GM06990 (cell line): Measurements from ENCODE around the gene PRXL2B.

Experiments
- DNase-seq: peaks from one replicate; pipeline ENCODE4 v3.0.0-alpha.2; 2011; ENCODE audit not compliant: insufficient read length; ENCODE audit errors: extremely low read depth
- H3K27me3 ChIP-seq: replicated peaks from 2 replicates; pipeline ENCODE4 v1.6.0; 2011; ENCODE audit warnings: low read length; ENCODE audit not compliant: control insufficient read depth, insufficient read depth
- H3K36me3 ChIP-seq: 2 replicates; pipeline ENCODE4 v1.5.1; 2011; ENCODE audit warnings: low read length; ENCODE audit not compliant: control insufficient read depth, insufficient read depth
- H3K4me3 ChIP-seq: replicated peaks from 2 replicates; pipeline ENCODE4 v1.5.1; 2011; ENCODE audit warnings: low read depth, mild to moderate bottlenecking, control low read depth, low read length
- TF ChIP-seq, protein P1 (sequence below): IDR thresholded peaks from 2 replicates; pipeline ENCODE4 v1.5.1; 2011; ENCODE audit warnings: low read length, control low read depth, mild to moderate bottlenecking, inconsistent platforms; ENCODE audit not compliant: insufficient read depth, poor library complexity, severe bottlenecking

PRXL2B gene

DNA sequence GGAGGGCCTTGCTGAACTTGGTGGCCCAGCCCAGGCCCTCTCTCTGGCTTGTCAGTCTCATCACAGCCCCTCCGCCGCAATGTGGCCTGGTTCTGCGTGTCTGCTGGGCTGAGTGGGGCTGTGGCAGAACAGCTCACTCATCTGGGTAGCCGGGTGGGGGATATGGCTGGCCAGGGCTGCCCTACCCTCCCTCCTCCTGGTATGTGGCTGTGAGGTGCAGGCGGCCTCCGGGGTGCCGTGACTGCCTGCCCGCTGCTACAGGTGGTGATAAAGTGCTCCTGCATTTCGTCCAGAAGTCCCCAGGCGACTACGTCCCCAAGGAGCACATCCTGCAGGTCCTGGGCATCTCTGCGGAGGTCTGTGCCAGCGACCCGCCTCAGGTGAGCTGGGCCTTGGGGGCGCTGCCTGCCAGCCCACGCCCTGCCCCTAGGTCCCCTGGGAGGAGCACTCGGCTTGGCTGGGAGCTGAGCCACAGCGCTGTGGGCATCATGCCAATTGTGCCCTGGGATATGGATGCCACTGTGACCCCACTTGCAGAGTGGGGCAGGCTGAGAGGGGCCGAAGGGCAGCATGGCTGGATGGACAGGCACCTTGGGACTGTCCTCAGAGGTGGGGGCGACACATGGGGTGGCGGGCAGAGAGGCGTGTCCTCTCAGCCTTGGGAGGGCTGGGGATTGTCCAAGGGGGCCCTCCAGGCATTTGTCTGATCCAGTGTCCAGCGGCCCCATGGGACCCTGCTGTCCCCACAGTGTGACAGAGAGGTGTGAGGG, 2.3 kb downstream of the PRXL2B start:
- Histone ChIP-seq H3K4me3 (no peak overlapping the region), H3K27me3 (no peaks in the 10 kb centered on the region), H3K36me3 (no peaks in the 10 kb centered on the region)
- TF ChIP-seq, protein P1, sequence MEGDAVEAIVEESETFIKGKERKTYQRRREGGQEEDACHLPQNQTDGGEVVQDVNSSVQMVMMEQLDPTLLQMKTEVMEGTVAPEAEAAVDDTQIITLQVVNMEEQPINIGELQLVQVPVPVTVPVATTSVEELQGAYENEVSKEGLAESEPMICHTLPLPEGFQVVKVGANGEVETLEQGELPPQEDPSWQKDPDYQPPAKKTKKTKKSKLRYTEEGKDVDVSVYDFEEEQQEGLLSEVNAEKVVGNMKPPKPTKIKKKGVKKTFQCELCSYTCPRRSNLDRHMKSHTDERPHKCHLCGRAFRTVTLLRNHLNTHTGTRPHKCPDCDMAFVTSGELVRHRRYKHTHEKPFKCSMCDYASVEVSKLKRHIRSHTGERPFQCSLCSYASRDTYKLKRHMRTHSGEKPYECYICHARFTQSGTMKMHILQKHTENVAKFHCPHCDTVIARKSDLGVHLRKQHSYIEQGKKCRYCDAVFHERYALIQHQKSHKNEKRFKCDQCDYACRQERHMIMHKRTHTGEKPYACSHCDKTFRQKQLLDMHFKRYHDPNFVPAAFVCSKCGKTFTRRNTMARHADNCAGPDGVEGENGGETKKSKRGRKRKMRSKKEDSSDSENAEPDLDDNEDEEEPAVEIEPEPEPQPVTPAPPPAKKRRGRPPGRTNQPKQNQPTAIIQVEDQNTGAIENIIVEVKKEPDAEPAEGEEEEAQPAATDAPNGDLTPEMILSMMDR: no peak
- DNase-seq: no peak

DNA sequence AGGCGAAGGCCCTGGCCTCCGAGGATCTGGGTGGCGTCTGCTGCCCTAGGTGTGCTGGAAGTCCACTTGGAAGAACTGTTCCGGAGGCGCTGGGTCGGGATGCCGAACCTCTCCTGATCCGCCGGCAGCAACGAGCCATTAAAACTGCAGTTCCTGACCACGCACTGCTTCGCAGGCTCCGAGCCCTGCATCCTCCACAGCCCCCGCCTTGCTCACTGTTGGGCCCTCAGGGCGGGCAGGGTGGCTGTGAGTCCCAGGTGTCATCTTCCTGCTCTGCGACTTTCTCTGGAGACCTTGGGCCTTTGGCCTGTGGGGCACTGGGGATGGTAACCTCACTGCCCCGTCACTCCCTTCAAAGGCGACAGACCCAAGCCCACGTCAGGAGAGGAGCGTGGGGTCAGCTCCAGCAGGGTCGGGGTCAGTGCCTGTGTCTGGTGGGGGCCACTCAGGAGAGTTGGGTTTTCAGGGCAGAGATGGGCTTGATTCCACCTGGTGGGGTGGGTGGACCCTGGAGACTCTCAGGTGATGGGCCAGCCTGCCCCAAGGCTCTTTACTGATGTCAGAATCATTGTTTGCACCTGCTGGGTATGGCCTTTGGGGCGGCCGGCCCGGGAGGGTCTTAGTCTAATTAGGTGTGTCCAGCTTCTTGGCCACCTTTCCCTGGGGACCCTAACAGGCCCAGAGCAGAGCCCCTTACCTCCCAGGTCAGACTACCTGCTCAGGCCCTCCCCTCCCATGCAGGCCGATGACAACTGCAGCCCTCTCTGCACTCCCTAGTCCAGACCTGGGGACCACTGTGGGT, 3.1 kb downstream of the PRXL2B start:
- H3K4me3 ChIP-seq: no peak overlapping the region
- no peak for DNase-seq
- TF ChIP-seq, protein P1: no peak
- H3K27me3 ChIP-seq: no peaks in the 10 kb centered on the region
- H3K36me3 ChIP-seq: no peaks in the 10 kb centered on the region

- Histone ChIP-seq H3K27me3 (no peaks in the 10 kb centered on the region), H3K36me3 (no peaks in the 10 kb centered on the region), H3K4me3 (no peak overlapping the region)
- TF ChIP-seq, protein P1: no peak
- DNase-seq: no peak
Observed at GRCh38 chr1:2590233-2591141, 3.9 kb downstream of the PRXL2B start.

GRCh38 chr1:2591233-2591580, 4.6 kb downstream of the PRXL2B start:
- Histone ChIP-seq H3K4me3 (no peak overlapping the region), H3K27me3 (no peaks in the 10 kb centered on the region)

More at GRCh38 chr1:2591233-2591580, 4.6 kb downstream of the PRXL2B start:
- H3K36me3 ChIP-seq: no peaks in the 10 kb centered on the region
- no peak for DNase-seq
- TF ChIP-seq, protein P1: no peak
